Measurements from ENCODE around the gene PCDHGA4.

DNA sequence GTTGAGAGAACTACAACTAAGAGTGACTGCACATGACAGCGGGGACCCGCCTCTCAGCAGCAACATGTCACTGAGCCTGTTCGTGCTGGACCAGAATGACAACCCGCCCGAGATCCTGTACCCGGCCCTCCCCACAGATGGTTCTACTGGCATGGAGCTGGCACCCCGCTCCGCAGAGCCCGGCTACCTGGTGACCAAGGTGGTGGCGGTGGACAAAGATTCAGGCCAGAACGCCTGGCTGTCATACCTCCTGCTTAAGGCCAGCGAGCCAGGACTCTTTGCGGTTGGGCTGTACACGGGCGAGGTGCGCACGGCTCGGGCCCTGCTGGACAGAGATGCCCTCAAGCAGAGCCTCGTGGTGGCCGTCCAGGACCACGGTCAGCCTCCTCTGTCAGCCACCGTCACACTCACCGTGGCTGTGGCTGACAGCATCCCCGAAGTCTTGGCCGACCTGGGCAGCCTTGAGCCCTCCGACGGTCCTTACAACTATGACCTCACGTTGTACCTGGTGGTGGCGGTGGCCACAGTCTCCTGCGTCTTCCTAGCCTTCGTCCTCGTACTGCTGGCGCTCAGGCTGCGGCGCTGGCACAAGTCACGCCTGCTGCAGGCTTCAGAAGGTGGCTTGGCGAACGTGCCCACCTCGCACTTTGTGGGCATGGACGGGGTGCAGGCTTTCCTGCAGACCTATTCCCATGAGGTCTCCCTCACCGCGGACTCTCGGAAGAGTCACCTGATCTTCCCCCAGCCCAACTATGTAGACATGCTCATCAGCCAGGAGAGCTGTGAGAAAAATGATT, 29.8 kb downstream of the PCDHGA4 start:
- TF ChIP-seq EP300 (IDR thresholded peaks at IDR 0.05; ENCODE audit: borderline replicate concordance) = no peak
- TF ChIP-seq CREB1 (IDR thresholded peaks at IDR 0.05; ENCODE audit: low read depth) = no peak
- TF ChIP-seq TAF1 (IDR thresholded peaks at IDR 0.05; ENCODE audit: low read depth) = no peak
- no peak for TF ChIP-seq CEBPB (IDR thresholded peaks at IDR 0.05)
- no peak for TF ChIP-seq NFIC (IDR thresholded peaks at IDR 0.05)
- no peak for TF ChIP-seq TCF12 (IDR thresholded peaks at IDR 0.05; ENCODE audit: low read depth)
- TF ChIP-seq, protein P1, sequence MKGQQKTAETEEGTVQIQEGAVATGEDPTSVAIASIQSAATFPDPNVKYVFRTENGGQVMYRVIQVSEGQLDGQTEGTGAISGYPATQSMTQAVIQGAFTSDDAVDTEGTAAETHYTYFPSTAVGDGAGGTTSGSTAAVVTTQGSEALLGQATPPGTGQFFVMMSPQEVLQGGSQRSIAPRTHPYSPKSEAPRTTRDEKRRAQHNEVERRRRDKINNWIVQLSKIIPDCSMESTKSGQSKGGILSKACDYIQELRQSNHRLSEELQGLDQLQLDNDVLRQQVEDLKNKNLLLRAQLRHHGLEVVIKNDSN (IDR thresholded peaks at IDR 0.05) = no peak
- TF ChIP-seq EGR1 (IDR thresholded peaks at IDR 0.05) = no peak
- TF ChIP-seq MAX (IDR thresholded peaks at IDR 0.05) = no peak
- no peak for TF ChIP-seq RAD21 (IDR thresholded peaks at IDR 0.05; ENCODE audit: low read depth)
- no peak for TF ChIP-seq TEAD4 (IDR thresholded peaks at IDR 0.05)

Data from Ishikawa (cell line).